ENCODE data around the gene RBPJ.
A peak's percentile ranks its signal among the peaks of the same experiment; 100 is the strongest.

Gene RBPJ

GRCh38 chr4:26281881-26282280 is 38.9 kb upstream of the RBPJ start:
- H3K4me3 ChIP-seq (ENCODE audit: control insufficient read depth, low read depth, low read length) = no peak overlapping the region
- TF ChIP-seq CTCF (IDR thresholded peaks at IDR 0.05; ENCODE audit: control insufficient read depth, insufficient read depth, low read depth, low read length, missing control alignments) = no peak
- DNase-seq (ENCODE audit: low read depth) = no peak

- no peak for DNase-seq (ENCODE audit: low read depth)
- no peak overlapping the region for H3K4me3 ChIP-seq (ENCODE audit: control insufficient read depth, low read depth, low read length)
- no peak for TF ChIP-seq CTCF (IDR thresholded peaks at IDR 0.05; ENCODE audit: control insufficient read depth, insufficient read depth, low read depth, low read length, missing control alignments)
These were observed 36.3 kb upstream of the RBPJ start for GRCh38 chr4:26284536-26284935.

- no peak overlapping the region for H3K4me3 ChIP-seq (ENCODE audit: control insufficient read depth, low read depth, low read length)
- TF ChIP-seq CTCF (IDR thresholded peaks at IDR 0.05; ENCODE audit: control insufficient read depth, insufficient read depth, low read depth, low read length, missing control alignments) = no peak
- no peak for DNase-seq (ENCODE audit: low read depth)
These were observed 35.5 kb upstream of the RBPJ start for GRCh38 chr4:26285272-26285671.

- TF ChIP-seq CTCF (IDR thresholded peaks at IDR 0.05; ENCODE audit: control insufficient read depth, insufficient read depth, low read depth, low read length, missing control alignments) = no peak
- no peak for DNase-seq (ENCODE audit: low read depth)
- H3K4me3 ChIP-seq (ENCODE audit: control insufficient read depth, low read depth, low read length) = no peak overlapping the region
These were observed 33.1 kb upstream of the RBPJ start for GRCh38 chr4:26287756-26288155.

- peak; percentile 11 for DNase-seq (ENCODE audit: low read depth)
- no peak for TF ChIP-seq CTCF (IDR thresholded peaks at IDR 0.05; ENCODE audit: control insufficient read depth, insufficient read depth, low read depth, low read length, missing control alignments)
These were observed 32.4 kb upstream of the RBPJ start for GRCh38 chr4:26288355-26288909.

GRCh38 chr4:26289401-26289800 is 31.4 kb upstream of the RBPJ start:
- no peak overlapping the region for H3K4me3 ChIP-seq (ENCODE audit: control insufficient read depth, low read depth, low read length)
- TF ChIP-seq CTCF (IDR thresholded peaks at IDR 0.05; ENCODE audit: control insufficient read depth, insufficient read depth, low read depth, low read length, missing control alignments) = no peak
- no peak for DNase-seq (ENCODE audit: low read depth)

More at GRCh38 chr4:26288355-26288909, 32.4 kb upstream of the RBPJ start:
- H3K4me3 ChIP-seq (ENCODE audit: control insufficient read depth, low read depth, low read length) = no peak overlapping the region

- no peak for DNase-seq (ENCODE audit: low read depth)
- H3K4me3 ChIP-seq (ENCODE audit: control insufficient read depth, low read depth, low read length) = no peak overlapping the region
- no peak for TF ChIP-seq CTCF (IDR thresholded peaks at IDR 0.05; ENCODE audit: control insufficient read depth, insufficient read depth, low read depth, low read length, missing control alignments)
These were observed 30.5 kb upstream of the RBPJ start for GRCh38 chr4:26290321-26290720.
